Thoracic aorta endothelial cell (primary cell): ENCODE measurements around the gene TET3. TPM values are rescaled to one million over a fixed set of nuclear protein-coding genes. Genes with fewer than 3 reads are reported as not detected.

Source experiments
- small RNA-seq: library from RNA; depleted of rRNA; stranded (forward); fragments of <200 nt; gene quantifications from one replicate; pipeline ENCODE3, GENCODE V24; 2012
- total RNA-seq: library from RNA; depleted of rRNA; stranded (reverse); fragments of >200 nt; gene quantifications from 2 replicates; pipeline ENCODE4 v1.2.3, GENCODE V29; 2012

The TET3 gene
- total RNA-seq, result 10.0 and 11.4 TPM in 2 replicates

DNA sequence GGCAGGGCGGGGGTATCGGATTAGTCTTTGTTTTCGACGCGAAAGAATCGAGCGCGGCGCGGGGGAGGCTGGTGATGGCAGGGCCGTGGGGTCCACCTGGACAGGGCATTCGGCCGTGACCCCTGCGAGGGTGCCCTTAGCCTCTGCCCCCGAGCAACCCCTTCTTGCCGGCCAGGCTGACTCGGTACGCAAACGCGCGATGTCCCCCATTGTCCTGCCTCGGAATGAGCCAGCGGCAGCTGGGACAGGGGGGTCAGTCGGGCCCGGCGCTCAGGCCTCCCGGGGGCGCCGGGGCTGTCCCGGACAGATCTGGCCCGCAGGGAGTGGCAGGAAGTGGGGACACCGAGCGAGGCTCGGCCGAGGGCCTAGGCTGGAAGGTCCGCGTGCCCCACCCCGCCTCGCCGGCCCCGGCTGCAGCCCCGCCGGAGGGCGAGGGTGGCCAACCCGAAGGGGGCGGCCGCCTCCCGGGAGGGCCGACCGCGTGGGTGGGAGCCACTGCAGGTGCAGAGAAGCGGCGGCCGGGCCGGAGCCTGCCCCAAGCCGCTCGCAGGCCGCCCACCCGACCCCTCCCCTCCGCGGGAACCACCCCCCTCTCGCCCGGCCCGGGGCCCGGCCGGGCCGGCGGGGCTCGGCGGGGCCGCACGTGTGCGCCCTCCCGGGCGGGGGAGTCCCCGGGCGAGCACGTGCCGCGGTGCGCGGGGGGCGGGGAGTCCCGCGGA is at the start of gene TET3:
Gene TET3, plus strand, starts transcription at position 708 of the 719 bp plus-strand sequence. CDS start 1,494 bp downstream, outside the sequence.

Small RNAs within 50 kb of the gene (small RNA-seq; reads per million reads assigned to genes)
- not detected for gene AC110801.1
- gene RNA5SP97, result not detected

Other genes with a start within 250 kb of the TET3 start
- 53.1 and 70.6 TPM in 2 replicates for gene TPRKB, start 247.6 kb upstream of the TET3 start, total RNA-seq
- gene DUSP11, start 204.8 kb upstream of the TET3 start, total RNA-seq, result 42.6 and 45.9 TPM in 2 replicates
- gene C2orf78, start 200.7 kb upstream of the TET3 start, total RNA-seq, result not detected in 2 replicates
- 14.8 and 17.7 TPM in 2 replicates for gene STAMBP, start 155.9 kb upstream of the TET3 start, total RNA-seq
- not detected in 2 replicates for gene ACTG2, start 91.9 kb upstream of the TET3 start, total RNA-seq
- 38.6 and 38.8 TPM in 2 replicates for gene DGUOK, start 58.0 kb upstream of the TET3 start, total RNA-seq
- gene BOLA3, start 163.0 kb downstream of the TET3 start, total RNA-seq, result 45.0 and 49.9 TPM in 2 replicates
- gene MOB1A, start 194.0 kb downstream of the TET3 start, total RNA-seq, result 158 and 199 TPM in 2 replicates
- gene MTHFD2, start 213.7 kb downstream of the TET3 start, total RNA-seq, result 96.7 and 106 TPM in 2 replicates